Hindlimb muscle (tissue), 1 donor: ENCODE measurements around the gene KRT84. TPM values are rescaled to one million over a fixed set of nuclear protein-coding genes. Genes with fewer than 3 reads are reported as not detected.
"Not testable (repeated sequence)": the region's sequence is repeated elsewhere in the genome, so short reads cannot be mapped to it uniquely, and the experiment has no call there.

Source experiments
- DNase-seq: peaks from one replicate; pipeline ENCODE4 v3.0.0-alpha.2; 2013
- polyA plus RNA-seq: library from polyadenylated mRNA; unstranded; fragments of 120-200 nt; gene quantifications from one replicate; pipeline ENCODE4 v1.2.1, GENCODE V29; 2013; ENCODE audit not compliant: insufficient read length

The KRT84 gene
- polyA plus RNA-seq, 1 donor = not detected

GRCh38 chr12:52359621-52360061 is 25.8 kb downstream of the KRT84 start:
- no peak for DNase-seq

GRCh38 chr12:52358575-52359350 is 26.7 kb downstream of the KRT84 start:
- DNase-seq = no peak

GRCh38 chr12:52356762-52357580 is 28.5 kb downstream of the KRT84 start:
- no peak for DNase-seq

GRCh38 chr12:52356031-52356761 is 29.3 kb downstream of the KRT84 start:
- DNase-seq = no peak

GRCh38 chr12:52355176-52355575 is 30.3 kb downstream of the KRT84 start:
- no peak for DNase-seq

- no peak for DNase-seq
These were observed 31.3 kb downstream of the KRT84 start for GRCh38 chr12:52354200-52354599.

- no peak for DNase-seq
These were observed 31.7 kb downstream of the KRT84 start for GRCh38 chr12:52353766-52354165.

GRCh38 chr12:52352951-52353350 is 32.5 kb downstream of the KRT84 start:
- DNase-seq = no peak

- no peak for DNase-seq
These were observed 34.0 kb downstream of the KRT84 start for GRCh38 chr12:52351196-52352059.

GRCh38 chr12:52350786-52351185 is 34.7 kb downstream of the KRT84 start:
- no peak for DNase-seq

GRCh38 chr12:52350021-52350620 is 35.3 kb downstream of the KRT84 start:
- no peak for DNase-seq

- no peak for DNase-seq
These were observed 36.3 kb downstream of the KRT84 start for GRCh38 chr12:52349196-52349595.

- DNase-seq = no peak
These were observed 37.6 kb downstream of the KRT84 start for GRCh38 chr12:52347551-52348510.

GRCh38 chr12:52347016-52347415 is 38.4 kb downstream of the KRT84 start:
- no peak for DNase-seq

GRCh38 chr12:52346593-52346992 is 38.9 kb downstream of the KRT84 start:
- no peak for DNase-seq

- not testable (repeated sequence) for DNase-seq
These were observed 40.4 kb downstream of the KRT84 start for GRCh38 chr12:52345041-52345440.

GRCh38 chr12:52344111-52344510 is 41.3 kb downstream of the KRT84 start:
- no peak for DNase-seq

GRCh38 chr12:52343550-52343949 is 41.9 kb downstream of the KRT84 start:
- DNase-seq = no peak

- no peak for DNase-seq
These were observed 42.5 kb downstream of the KRT84 start for GRCh38 chr12:52342781-52343490.
